GM19351 (cell line): ENCODE measurements around the gene RFC5.
A peak's percentile ranks its signal among the peaks of the same experiment; 100 is the strongest.

Experiments
- ATAC-seq: cut with Tn5 transposase; IDR thresholded peaks from one replicate; pipeline ENCODE4 v1.9.1; 2021; ENCODE audit warnings: mild to moderate bottlenecking, moderate library complexity; ENCODE audit not compliant: unreplicated experiment

The RFC5 gene

DNA sequence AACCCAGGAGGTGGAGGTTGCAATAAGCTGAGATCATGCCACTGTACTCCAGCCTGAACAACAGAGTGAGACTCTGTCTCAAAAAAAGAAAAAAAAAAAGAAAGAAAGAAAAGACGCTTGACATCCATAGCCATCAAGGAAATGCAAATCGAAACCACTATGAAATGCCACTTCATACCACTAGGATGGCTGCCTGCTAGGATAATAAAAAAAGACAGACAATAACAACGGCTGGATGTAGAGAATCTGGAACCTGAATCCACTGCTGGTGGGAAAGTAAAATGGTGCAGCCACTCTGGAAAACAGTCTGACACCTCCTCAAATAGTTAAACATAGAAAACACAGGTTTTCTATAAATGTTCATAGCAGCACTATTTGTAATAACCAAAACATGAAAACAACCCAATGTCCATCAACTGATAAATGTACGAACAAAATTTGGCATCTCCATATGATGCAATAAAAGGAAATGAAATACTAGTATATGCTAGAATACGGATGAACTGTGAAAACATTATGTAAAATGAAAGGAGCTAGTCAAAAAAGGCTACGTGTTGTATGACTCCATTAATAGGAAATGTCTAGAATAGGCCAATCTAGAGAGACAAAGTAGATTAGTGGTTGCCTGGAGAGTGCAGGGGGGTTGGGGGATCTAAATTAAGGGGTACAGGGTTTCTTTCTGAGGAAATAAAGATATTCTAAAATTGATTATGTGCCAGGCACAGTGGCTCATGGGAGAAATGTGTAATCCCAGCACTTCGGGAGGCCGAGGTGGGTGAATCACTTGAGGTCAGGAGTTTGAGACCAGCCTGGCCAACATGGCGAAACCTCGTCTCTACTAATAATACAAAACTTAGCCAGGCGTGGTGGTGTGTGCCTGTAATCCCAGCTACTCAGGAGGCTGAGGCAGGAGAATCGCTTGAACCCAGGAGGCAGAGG lies 34.7 kb downstream of the RFC5 start:
- ATAC-seq = no peak

DNA sequence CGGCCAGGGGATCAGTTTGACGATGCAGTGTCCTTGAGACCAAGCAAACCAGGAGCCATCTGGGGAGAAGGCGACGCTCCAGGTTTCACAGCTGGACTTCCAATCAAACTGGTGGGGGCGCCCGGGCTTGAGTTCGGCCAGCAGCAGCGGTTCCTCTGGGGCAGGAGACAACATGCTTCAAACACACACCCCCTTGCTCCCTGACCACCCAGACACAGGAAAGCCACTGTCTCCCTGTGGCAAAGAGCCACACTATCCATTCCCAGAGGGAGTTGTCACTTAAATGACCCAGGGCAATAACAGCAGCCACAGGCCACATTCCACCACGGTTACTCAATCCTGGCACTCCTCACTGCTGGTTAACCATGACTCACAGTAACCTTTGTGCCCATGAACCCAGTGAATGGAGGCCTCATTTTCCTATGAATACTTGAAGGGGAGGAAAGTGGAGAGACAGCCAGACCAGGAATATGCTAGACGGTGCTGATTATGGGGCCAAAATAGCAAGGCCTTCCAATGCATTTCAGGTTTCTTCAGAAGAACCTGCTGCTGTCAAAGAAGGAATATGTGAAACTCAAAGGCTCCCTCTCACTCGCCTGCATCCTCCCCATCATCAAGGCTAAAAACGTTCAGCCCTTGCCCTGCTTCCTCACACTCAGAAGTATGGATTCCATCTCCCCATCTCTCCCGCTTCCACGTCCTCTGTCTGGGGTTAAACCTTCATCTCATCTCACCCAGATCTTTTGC lies 36.0 kb downstream of the RFC5 start:
- ATAC-seq = no peak

DNA sequence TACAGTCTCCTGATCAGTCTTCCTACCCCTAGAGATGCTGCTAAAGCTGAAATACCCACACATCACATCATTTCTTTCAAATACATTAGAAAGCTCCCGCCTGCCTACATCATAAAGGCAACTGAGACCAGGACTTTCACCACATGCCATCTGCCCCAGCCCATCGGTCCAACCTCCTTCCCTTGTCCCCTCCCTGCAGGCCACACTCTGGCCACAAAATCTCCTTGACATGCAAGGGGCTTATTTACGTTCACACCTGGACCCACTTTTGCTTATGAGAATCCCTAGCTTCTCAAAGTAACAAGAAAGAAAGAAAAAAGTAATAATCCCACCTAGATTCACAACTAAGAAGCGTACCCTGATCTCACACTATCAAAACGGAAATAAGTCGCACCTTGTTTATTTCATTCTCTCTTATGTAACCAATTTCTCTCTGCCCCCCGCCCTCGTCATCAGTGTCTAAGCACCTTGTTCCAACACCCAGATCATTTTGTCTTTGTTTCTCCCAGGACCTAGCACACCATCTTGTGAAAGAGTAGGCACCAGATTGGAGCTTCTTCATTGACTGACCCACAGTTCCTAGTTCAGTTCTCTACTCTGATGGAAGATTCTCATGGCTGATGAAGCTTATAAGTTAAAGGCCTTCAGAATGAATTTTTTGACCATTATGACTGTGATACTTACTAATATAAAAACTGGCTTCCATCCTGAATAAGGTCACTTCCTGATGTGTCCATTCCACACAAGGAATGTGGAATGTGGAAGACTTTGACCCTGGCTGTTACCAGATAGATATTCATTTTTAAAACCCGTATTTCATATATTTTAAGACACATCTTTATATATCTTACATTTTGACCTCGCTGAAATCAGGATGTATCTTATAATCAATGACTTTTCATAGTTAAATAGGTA lies 36.8 kb downstream of the RFC5 start:
- no peak for ATAC-seq

DNA sequence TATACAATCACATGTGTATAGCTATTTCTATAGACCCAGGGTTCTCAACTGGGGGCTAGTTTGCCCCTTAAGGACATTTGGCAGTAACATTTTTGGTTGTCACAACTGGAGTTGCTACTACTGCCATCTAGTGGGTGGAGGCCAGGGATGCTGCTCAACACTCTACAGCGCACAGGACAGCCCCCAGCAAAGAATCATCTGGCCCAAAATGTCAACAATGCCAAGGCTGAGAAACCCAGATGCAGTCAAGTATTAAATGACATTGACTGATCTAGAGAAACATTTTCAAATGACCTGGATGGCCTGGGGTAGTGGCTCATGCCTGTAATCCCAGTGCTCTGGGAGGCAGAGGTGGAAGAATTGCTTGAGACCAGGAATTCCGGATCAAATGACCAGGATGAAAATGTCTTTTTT lies 38.6 kb downstream of the RFC5 start:
- ATAC-seq = peak; percentile 78

DNA sequence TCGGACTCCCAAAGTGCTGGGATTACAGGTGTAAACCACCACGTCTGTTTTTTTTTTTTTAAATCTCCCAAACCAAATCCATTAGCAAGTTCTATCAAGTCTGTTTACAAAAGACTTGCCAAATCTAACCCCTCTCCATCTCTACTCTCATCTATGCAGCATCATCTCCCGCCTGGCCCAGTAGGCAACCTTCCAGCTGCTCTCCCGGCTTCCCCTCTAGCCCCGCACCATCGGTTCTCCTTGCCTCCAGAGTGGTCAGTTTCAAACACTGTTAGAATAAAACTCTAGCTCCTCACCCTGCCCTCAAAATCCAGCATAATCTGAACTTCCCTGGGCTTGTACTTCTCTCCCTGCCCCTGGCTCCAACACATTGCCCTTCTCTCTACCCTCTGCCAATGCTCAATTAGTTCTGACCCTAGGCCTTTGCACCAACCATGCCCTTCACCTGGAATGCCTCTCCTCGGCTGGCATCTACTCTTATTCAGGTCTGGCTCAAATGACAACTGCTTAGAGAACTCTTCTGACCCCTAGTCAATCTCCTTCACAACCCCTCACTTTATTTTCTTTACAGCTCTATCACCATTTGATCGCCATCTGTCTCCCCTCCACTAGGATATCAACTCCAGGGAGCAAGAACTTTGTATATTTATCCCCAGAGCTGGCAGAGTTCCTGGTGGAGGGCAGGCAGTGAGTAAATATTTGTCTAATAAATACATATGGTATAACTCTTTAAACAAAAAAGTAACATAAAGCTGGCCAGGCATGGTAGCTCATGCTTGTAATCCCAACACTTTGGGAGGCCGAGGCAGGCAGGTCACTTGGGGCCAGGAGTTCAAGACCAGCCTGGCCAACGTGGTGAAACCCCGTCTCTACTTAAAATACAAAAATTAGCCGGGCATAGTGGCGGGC lies 39.6 kb downstream of the RFC5 start:
- no peak for ATAC-seq

DNA sequence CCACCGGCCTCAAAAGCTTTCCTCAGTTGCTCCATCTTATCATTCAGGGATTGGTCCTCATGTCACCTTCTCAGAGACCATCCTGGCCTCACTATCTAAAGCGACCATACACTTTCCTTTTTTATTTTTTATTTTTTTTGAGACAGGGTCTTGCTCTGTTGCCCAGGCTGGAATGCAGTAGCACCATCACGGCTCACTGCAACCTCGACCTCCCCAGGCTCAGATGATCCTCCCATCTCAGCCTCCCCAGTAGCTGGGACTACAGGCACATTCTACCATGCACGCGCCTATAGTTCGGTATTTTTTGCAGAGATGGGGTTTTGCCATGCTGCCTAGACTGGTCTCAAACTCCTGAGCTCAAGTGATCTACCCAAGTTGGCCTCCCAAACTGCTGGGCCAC lies 41.7 kb downstream of the RFC5 start:
- no peak for ATAC-seq

DNA sequence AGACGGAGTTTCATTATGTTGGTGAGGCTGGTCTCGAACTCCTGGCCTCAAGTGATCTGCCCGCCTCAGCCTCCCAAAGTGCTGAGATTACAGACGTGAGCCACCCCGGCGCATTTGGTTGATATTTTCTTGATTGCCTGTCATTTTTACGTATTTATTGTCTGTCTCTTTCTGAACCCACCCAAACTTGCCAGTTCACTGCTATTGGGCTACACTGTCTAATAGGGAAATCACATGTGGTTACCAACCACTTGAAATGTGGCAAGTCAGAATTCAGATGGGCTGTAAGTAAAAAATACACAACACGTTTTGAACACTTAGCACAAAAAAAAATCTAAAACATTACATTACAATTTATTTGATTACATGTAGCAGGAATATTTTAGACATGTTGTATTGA lies 42.4 kb downstream of the RFC5 start:
- ATAC-seq = no peak

DNA sequence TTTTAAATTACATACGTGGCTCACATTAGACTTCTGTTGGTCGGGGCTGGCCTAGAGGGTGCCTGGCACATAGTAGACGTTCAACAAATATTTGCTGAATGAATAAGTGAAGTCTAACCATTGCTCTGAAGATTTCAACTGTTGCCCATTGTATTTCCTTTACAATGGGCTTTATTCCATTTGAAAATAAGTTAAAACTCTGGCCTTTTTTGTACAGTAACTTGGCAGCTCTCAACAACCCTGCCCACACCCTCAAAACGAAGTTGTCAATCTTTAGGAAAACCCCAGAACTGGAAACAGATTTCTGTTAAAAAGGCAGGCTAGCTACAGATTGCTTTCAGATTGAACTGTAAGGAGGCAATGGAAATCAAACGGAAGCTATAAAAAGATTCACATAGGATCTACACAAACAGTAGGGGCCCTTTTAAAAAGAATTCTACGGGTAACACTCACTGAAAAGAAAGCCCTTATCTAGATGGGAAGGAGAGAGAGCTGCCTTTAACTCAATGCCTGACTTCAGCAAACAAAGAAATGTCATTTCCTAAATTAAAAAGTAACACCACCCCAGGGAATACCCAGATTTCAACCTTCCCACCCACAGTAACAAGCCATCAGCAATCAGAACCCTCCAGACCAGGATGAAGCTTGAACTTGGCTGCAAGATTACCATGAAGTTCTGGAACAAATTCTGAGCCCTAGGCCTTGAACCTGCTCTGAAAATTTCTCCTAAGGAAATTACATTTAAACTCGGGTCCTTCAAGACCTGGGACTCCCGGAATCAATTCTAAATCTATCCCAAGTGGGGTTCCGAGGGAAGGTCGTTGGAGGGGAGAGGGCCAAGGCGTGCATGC lies 43.1 kb downstream of the RFC5 start:
- no peak for ATAC-seq

DNA sequence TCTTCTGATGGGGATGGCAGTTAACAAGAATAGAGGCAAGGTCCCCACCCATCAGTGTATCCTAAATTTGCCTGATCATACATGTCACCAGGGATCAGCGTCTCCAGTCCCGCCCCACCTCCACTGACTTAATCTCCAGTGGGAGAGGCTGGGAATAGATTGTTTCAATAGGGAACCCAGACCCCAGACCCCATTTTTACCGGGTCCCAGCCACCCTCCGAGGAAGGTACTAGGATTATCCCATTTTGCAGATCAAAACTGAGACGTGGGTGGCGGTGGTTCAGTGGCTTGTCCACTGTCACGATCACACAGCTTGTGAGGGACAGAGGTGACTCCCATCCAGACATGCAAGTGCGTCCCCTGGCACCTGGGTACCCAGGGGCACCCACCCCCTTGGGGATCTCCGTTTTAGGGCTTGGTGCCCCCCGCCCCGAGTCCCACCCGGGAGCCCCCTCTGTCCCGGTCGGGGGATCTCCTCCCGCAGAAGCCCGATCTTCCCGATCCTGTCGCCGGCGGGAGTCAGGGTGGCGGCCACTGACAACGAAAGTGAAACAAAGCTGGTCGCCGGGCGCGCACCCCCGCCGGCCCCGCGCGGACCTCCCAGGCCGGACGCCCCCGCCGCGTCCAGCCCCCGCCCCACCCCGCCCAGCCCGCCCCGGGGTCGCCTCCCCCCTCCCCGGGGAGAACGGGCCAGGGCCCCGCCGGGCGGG lies 44.0 kb downstream of the RFC5 start:
- ATAC-seq = peak; percentile 34

DNA sequence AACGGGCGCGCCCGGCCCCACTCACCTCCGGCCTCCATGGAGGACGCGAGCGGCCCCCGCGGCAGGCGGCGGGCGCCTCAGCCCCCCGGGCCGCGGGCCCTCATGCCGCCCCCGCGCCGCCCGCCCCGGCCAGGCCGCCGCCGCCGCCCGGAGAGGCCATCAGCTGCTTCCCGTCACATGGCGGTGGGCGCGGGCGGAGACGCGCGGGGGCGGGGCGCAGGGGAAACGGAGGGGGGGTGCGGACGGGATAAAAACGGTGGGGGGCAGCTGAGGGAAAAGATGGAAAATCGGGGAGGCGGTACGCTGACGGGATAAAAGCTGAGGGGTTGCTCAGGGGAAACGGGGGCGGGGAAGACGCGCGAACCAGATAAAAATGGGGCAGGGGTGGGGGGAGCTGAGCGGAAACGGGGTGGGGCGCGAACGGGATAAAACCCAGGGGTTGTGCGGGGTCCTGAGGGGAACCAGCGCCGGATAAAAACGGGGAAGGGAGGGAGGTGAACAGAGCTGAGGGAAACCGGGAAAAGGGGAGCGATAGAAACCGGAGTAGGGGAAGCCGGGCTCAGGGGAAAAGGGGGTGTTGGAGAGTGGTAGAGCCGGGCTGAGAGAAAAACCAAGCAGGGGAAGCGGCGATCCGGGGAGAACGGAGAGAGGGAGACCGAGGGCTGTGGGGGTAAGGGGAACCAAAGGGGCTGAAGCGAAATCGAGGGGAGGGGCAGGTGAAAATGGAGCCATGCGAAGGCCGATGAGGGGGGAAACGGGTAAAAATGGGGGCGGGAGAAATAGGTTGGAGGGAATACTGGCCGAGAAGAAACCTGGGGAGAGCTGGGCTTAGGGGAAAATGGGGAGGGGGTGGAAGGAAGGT lies 44.7 kb downstream of the RFC5 start, which contains the start of gene WSB2:
WSB2 (minus strand) TSS at position 169 of the 862 bp plus-strand sequence; CDS start at position 38, 131 bp downstream.
- ATAC-seq = peak; percentile 36

DNA sequence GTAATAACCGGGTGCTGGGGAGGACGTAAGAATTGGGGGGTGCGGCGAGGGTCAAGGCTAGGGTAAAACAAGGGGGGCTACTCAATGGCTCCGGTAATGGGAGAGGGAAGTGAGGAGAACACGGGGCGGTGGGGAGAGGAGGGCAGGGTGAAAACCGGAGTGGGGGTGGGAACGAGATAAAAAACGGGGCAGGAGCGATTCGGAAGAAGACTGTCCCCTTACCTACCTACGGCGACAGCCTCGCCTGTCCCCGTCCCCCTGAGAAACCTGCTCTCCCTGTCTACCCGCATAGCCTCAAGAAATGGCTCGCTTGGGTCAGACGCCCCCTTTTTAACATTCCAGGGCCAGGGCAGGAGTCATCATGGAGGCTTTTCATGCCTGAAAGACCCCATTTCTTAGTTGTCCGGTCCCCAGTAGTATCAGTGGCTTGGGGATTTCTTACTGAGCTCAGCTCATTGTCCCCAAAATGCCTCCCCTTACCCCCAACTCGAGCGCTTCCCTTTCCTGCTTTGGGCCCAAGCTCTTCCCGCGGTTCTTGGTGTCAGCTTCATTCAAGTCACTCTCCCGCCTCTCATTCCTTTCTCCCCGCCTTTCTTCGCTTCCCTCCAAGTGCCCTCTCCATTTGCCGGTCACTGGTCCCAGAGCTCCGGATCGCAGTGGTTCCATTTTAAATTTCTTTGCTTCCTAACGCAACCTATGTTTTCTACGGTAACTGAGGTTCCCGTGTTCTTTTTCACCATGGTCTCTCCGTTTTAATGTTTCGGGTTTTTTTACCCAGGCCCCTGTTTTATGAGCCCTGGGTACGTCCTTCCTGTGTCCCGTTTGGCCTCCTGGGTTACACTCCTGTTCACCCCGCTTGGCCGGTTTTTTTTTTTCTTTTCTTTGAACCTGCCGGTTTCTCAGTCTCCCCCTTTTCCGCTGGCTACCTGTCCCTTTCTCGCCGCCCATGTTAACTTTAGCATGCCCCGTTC lies 45.7 kb downstream of the RFC5 start:
- no peak for ATAC-seq

DNA sequence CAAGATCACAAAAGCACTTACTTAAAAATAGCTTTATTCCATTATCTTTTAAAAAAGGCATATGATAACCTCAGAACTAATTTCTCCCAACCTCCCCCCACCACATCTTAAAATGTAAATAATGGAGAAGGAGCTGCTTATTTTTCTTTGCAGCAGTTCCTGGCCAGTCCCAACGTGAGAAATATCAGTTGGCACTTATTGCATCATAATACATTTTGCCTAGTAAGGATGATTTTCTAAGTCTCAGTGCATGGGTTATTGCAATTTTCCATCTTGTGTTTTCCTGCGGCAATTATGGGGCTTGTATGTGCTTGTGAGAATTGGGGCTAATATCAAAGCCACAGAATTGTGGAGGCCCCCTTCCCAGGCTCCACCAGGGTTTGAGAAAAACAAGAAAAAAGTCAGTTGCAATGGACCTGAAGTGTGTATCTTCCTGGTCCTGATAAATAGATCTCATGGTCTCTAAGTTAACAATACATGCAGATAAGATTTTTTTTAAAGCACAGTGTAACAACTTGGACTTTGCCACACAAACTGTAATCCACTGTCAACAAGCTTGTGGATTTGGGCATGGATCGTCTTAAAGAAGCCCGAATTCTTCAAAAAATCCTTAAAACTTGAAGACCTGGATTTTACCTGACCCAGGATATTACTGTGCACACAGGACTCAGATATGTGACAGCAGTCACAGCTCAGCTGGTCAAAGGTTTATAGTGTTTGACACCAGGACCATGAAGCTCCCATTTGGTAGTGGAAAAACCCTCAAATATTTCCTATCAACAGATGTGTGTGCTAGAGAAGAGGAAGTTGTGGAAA lies 47.3 kb downstream of the RFC5 start:
- ATAC-seq = no peak

DNA sequence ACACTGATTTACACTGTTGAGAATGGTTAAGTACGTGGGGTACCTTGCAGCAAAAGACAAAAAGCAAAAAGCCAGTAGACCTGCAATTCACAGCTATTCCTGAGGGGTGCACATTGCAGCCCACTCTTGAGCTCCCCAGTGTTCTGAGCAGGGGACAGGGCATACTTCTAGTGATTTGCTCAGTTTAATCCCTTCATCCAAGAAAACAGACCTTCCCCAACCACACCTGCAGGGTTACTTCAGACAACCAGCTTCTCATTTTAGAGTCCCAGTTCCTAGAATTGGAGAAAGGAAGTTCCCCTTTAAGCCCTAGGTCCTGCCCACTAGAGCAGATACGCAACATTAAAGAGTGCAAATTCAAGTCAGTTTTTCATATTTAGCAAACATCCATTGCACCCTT lies 48.1 kb downstream of the RFC5 start:
- peak; percentile 44 for ATAC-seq

DNA sequence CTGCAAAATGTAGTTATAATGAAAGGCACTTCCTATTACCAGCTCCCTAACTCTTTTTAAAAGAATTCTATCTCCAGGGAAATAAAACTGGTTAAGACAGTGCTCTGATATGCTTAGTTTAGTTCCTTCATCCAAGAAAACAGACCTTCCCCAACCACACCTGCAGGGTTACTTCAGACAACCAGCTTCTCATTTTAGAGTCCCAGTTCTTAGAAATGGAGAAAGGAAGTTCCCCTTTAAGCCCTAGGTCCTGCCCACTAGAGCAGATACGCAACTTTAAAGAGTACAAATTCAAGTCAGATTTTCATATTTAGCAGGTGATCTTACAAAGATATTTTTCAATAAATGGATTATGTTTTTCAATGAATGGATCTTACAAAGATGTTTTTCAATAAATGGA lies 48.9 kb downstream of the RFC5 start:
- ATAC-seq = no peak

DNA sequence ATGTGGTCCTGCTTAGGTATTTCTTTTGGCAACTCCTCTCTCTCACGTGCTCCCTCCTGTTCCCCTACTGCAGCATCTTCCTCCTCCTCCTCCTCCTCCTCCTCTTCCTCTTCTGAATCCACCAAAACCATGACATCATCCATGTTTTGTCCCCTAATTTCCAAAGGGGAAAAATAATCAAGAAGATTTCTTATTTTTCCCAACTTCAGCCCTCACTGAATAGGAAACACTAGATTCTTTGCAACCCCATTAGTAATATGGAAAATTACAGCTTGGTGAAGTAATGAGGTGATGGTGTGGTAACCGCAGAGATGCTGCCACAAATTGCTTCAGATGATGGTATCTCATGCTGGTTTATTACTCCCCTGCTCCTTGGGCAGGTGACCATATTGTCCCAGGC lies 51.9 kb downstream of the RFC5 start:
- ATAC-seq = no peak
